ENCODE measurements around the gene MKNK2.
A peak's percentile ranks its signal among the peaks of the same experiment; 100 is the strongest.

MKNK2 gene

GRCh38 chr19:2057484-2058469, 6.7 kb upstream of the MKNK2 start:
- no peak for DNase-seq

- DNase-seq: no peak
Observed at GRCh38 chr19:2056837-2057192, 5.8 kb upstream of the MKNK2 start.

- DNase-seq: no peak
Observed at GRCh38 chr19:2055931-2056836, 5.1 kb upstream of the MKNK2 start.

GRCh38 chr19:2054763-2055162, 3.7 kb upstream of the MKNK2 start:
- DNase-seq: no peak

GRCh38 chr19:2053601-2054389, 2.8 kb upstream of the MKNK2 start:
- no peak for DNase-seq

- DNase-seq: no peak
Observed at GRCh38 chr19:2051773-2052704, 995 bp upstream of the MKNK2 start.

GRCh38 chr19:2050349-2050990, 574 bp downstream of the MKNK2 start:
- no peak for DNase-seq

- DNase-seq: peak; percentile 52 to 66
Observed at GRCh38 chr19:2049741-2050348, 1.2 kb downstream of the MKNK2 start.

- DNase-seq: no peak
Observed at GRCh38 chr19:2048959-2049740, 1.9 kb downstream of the MKNK2 start.

GRCh38 chr19:2048104-2048958, 2.7 kb downstream of the MKNK2 start:
- no peak for DNase-seq

- no peak for DNase-seq
Observed at GRCh38 chr19:2047449-2048103, 3.5 kb downstream of the MKNK2 start.

GRCh38 chr19:2047076-2047448, 4.0 kb downstream of the MKNK2 start:
- DNase-seq: no peak

- DNase-seq: no peak
Observed at GRCh38 chr19:2046046-2046907, 4.8 kb downstream of the MKNK2 start.

GRCh38 chr19:2045501-2046045, 5.5 kb downstream of the MKNK2 start:
- no peak for DNase-seq

- no peak for DNase-seq
Observed at GRCh38 chr19:2044709-2045500, 6.1 kb downstream of the MKNK2 start.

Measured in inflammatory macrophage treated with lipopolysaccharide for 1 hour (primary cell).